ENCODE data around the gene SLC2A13.
"Not testable (repeated sequence)": the region's sequence is repeated elsewhere in the genome, so short reads cannot be mapped to it uniquely, and the experiment has no call there.

The SLC2A13 gene

DNA sequence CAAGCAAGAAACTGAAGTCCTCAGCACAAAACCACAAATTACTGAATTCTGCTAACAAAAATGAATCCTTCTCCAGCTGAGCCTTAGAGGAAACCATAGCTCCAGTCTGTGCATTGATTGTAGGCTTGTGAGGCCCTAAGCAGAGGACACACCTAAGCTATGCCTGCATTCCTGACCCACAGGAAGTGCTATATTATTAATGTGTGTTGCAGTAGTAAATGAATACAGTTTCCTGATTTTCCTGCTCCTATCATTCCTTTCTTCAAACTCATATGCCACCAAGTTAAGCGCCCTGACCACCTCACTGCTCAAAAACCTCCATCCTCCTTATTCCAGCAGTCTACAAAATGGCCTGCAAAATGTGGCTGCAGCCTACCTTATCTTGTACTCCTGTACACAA is 334.4 kb downstream of the SLC2A13 start:
- H3K4me1 ChIP-seq (ENCODE audit: control insufficient read depth, insufficient read depth, low read length), result no peaks in the 10 kb centered on the region
- H3K4me3 ChIP-seq (ENCODE audit: low read length), result no peak overlapping the region
- H3K9me3 ChIP-seq (replicated peaks; ENCODE audit: low read length), result no peaks in the 10 kb centered on the region
- no peak overlapping the region for H3K9ac ChIP-seq (ENCODE audit: low read depth, low read length)
- H3K36me3 ChIP-seq (ENCODE audit: insufficient read depth, low read length), result no peaks in the 10 kb centered on the region
- no peak overlapping the region for H3K4me2 ChIP-seq (ENCODE audit: low read length)
- no peaks in the 10 kb centered on the region for H3K27me3 ChIP-seq (ENCODE audit: control insufficient read depth, insufficient read depth, low read length)

DNA sequence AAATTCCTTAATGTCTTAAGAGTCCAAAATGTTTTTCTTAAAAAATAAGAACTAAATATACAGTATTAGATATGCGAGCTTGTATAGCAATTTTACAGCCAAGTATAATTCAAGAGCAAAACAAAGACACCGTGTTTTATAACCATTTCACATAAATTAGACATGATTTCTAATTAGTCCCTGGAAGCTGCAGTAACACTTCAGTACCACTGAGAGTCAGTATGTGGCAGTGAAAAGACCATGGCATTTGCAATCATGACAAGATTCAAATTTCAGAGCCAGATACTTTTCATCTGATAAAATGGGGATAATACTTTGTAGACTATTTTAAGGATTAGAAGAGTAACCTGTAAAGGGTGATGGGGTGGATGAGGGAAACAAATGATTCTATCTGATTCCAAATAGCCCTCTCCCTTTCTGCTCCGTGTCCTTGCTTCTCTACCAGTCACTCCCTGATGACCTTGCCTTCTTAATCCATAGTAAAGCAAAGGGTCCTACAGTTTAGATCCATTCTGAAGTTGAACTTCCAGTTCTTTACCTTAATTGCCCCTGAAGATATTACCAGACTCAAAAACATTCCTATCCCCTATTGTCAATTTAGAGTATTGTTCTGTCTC is 340.8 kb downstream of the SLC2A13 start:
- peaks cover 3% of the 10 kb centered on the region for H3K36me3 ChIP-seq (ENCODE audit: insufficient read depth, low read length)
- no peaks in the 10 kb centered on the region for H3K9me3 ChIP-seq (replicated peaks; ENCODE audit: low read length)
- H3K4me3 ChIP-seq (ENCODE audit: low read length), result no peak overlapping the region
- H3K4me1 ChIP-seq (ENCODE audit: control insufficient read depth, insufficient read depth, low read length), result no peaks in the 10 kb centered on the region
- no peak overlapping the region for H3K9ac ChIP-seq (ENCODE audit: low read depth, low read length)
- H3K4me2 ChIP-seq (ENCODE audit: low read length), result no peak overlapping the region
- H3K27me3 ChIP-seq (ENCODE audit: control insufficient read depth, insufficient read depth, low read length), result no peaks in the 10 kb centered on the region

DNA sequence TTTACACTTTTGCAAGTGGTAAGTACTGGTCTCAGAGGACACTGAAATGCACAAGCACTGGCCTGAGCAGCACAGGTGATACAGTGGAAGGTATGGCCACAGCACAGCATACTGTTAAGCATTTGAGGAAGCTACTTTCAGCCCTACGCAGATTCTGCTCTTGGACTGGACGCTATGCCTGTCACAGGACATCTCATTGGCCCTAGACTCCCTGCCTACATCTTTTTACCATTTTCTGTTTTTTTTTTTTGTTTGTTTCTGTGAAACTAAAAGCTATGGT is 342.1 kb downstream of the SLC2A13 start:
- Histone ChIP-seq H3K9ac (ENCODE audit: low read depth, low read length) (no peak overlapping the region), H3K9me3 (replicated peaks; ENCODE audit: low read length) (no peaks in the 10 kb centered on the region), H3K4me2 (ENCODE audit: low read length) (no peak overlapping the region), H3K27me3 (ENCODE audit: control insufficient read depth, insufficient read depth, low read length) (no peaks in the 10 kb centered on the region), H3K4me1 (ENCODE audit: control insufficient read depth, insufficient read depth, low read length) (no peaks in the 10 kb centered on the region), H3K36me3 (ENCODE audit: insufficient read depth, low read length) (peaks cover 3% of the 10 kb centered on the region), H3K4me3 (ENCODE audit: low read length) (no peak overlapping the region)

DNA sequence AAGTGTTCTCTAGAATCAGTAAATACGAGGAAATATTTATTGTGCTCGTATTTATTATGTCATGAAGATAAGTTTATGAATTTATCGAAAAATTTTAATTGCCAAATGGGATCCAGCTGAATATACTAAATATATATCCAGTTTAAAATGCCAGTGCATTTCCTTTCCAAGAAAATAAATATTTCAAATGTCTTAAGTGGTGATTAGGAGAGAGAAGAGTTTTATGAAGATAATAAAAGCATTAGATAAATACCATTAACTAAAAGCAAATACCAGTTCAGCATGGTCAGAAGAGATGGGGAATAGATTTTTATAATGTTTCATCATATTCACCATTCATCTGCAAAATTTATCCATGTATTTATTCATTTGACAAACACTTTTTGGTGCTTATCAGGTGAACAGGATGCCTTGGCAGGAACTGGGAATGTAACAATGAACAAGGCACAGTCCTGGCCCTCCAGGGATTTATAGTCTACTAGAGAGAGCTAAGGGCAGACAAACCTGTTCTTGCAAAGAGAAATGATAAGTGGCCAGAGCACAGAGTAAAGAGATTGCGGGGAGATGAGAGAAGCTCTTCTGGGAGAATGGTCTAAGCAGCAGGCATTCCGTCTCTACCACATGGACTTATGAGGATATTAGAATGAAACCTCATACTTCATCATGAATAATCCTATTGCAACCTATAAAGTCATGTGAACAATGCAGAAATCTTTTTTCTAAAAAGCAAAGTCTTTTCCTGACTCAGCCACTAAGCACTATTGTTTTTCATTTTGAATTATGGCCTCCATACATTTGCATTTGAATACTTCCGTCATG is 342.6 kb downstream of the SLC2A13 start:
- Histone ChIP-seq H3K4me3 (ENCODE audit: low read length) (no peak overlapping the region), H3K4me1 (ENCODE audit: control insufficient read depth, insufficient read depth, low read length) (no peaks in the 10 kb centered on the region), H3K9ac (ENCODE audit: low read depth, low read length) (no peak overlapping the region), H3K27me3 (ENCODE audit: control insufficient read depth, insufficient read depth, low read length) (no peaks in the 10 kb centered on the region), H3K9me3 (replicated peaks; ENCODE audit: low read length) (no peaks in the 10 kb centered on the region), H3K4me2 (ENCODE audit: low read length) (no peak overlapping the region), H3K36me3 (ENCODE audit: insufficient read depth, low read length) (peaks cover 3% of the 10 kb centered on the region)

DNA sequence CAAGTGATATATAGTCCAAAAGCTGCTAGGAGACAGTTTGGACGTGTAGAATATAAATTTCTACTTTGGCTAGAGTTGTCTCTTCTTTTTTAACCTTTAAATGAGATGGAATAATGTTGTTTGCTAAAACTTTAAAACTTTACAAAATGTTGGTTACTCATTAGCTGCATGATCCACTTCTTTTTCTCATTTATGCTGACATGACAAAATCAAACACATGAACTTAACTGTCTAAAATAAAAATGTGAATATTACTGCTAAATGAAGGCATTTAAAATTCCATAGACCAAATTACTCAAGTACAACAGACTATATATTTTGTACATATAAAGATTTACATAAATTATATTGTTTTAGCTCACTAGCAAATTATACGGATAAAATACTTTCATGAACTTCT is 350.4 kb downstream of the SLC2A13 start:
- H3K9ac ChIP-seq (ENCODE audit: low read depth, low read length), result no peak overlapping the region
- no peaks in the 10 kb centered on the region for H3K4me1 ChIP-seq (ENCODE audit: control insufficient read depth, insufficient read depth, low read length)
- no peaks in the 10 kb centered on the region for H3K9me3 ChIP-seq (replicated peaks; ENCODE audit: low read length)
- H3K4me2 ChIP-seq (ENCODE audit: low read length), result no peak overlapping the region
- H3K4me3 ChIP-seq (ENCODE audit: low read length), result no peak overlapping the region
- H3K27me3 ChIP-seq (ENCODE audit: control insufficient read depth, insufficient read depth, low read length), result no peaks in the 10 kb centered on the region
- H3K36me3 ChIP-seq (ENCODE audit: insufficient read depth, low read length), result no peaks in the 10 kb centered on the region

DNA sequence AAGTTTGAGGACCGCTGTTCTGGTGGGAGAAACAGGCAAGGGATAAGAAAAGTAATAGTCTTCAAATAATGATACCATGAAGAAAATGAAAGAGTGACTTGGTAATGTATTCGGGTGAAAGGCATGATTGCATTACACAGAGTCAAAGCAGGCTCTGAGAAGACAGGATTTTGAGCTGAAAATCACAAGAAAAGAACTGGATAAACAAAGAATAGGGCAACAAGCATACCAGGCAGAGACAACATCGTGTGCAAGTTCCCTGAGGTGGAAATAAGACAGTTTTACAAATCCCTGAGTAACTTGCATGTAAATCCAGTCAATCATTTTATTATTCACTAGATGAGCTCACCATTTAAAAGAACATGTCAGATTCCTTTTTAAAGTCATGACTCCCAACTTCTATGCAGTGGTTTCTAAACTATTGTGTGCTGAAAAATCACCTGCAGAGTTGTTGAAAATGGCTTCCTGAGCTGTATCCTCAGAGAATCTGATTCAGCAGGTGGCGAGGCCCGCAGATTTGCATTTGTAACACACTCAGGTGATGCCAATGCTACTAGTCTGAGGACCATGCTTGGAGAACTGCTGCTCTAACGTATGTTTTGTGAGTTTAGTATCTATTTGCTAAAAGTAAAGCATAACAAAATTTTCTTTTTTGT is 353.3 kb downstream of the SLC2A13 start:
- Histone ChIP-seq H3K4me1 (ENCODE audit: control insufficient read depth, insufficient read depth, low read length) (no peaks in the 10 kb centered on the region), H3K4me3 (ENCODE audit: low read length) (no peak overlapping the region), H3K4me2 (ENCODE audit: low read length) (no peak overlapping the region), H3K9ac (ENCODE audit: low read depth, low read length) (no peak overlapping the region), H3K9me3 (replicated peaks; ENCODE audit: low read length) (no peaks in the 10 kb centered on the region), H3K36me3 (ENCODE audit: insufficient read depth, low read length) (no peaks in the 10 kb centered on the region), H3K27me3 (ENCODE audit: control insufficient read depth, insufficient read depth, low read length) (no peaks in the 10 kb centered on the region)

- H3K9me3 ChIP-seq (replicated peaks; ENCODE audit: low read length); H3K36me3 ChIP-seq (ENCODE audit: insufficient read depth, low read length); H3K4me1 ChIP-seq (ENCODE audit: control insufficient read depth, insufficient read depth, low read length); H3K9ac ChIP-seq (ENCODE audit: low read depth, low read length); H3K27me3 ChIP-seq (ENCODE audit: control insufficient read depth, insufficient read depth, low read length); H3K4me2 ChIP-seq (ENCODE audit: low read length); H3K4me3 ChIP-seq (ENCODE audit: low read length): not testable (repeated sequence)
These were observed 359.7 kb downstream of the SLC2A13 start for GRCh38 chr12:39746151-39746550.

DNA sequence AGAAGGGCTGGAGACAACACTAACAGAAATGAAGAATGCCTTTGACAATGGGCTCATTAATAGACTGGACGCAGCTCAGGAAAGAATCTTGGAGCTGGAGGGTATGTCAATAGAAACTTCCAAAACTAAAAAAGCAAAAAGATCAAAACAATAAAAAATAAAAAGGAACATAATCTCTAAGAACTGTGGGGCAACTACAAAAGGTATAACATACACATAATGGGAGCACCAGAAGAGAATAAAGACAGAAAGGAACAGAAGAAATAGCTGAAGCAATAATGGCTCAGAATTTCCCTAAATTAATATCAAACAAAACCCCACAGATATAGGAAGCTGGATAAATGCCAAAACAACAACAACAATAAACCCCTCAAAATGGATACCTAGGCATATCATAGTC is 362.2 kb downstream of the SLC2A13 start:
- H3K27me3 ChIP-seq (ENCODE audit: control insufficient read depth, insufficient read depth, low read length), result no peaks in the 10 kb centered on the region

DNA sequence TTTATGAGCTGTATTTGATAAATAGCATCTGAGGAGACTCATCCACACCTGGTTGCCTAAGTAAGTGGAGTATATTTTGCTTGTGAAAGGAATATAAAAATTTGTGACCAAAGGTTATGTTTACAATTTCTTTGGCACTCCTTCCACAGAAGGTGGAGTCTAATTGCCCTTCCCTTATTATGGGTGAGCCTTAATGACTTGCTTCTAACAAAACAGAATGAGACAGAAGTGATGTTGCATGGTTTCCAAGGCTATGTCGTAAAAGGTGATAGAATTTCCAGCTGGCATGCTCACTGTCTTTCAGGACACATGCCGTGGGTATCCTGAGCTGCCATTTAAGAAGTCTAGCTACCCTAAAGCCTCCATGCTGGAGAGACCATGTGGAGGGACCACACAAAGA is 369.5 kb downstream of the SLC2A13 start:
- Histone ChIP-seq H3K9ac (ENCODE audit: low read depth, low read length) (no peak overlapping the region), H3K4me3 (ENCODE audit: low read length) (no peak overlapping the region), H3K36me3 (ENCODE audit: insufficient read depth, low read length) (no peaks in the 10 kb centered on the region), H3K27me3 (ENCODE audit: control insufficient read depth, insufficient read depth, low read length) (no peaks in the 10 kb centered on the region), H3K9me3 (replicated peaks; ENCODE audit: low read length) (no peaks in the 10 kb centered on the region), H3K4me2 (ENCODE audit: low read length) (no peak overlapping the region), H3K4me1 (ENCODE audit: control insufficient read depth, insufficient read depth, low read length) (no peaks in the 10 kb centered on the region)

More for the DNA sequence above, 362.2 kb downstream of the SLC2A13 start:
- Histone ChIP-seq H3K9ac (ENCODE audit: low read depth, low read length) (no peak overlapping the region), H3K4me1 (ENCODE audit: control insufficient read depth, insufficient read depth, low read length) (no peaks in the 10 kb centered on the region), H3K4me2 (ENCODE audit: low read length) (no peak overlapping the region), H3K9me3 (replicated peaks; ENCODE audit: low read length) (no peaks in the 10 kb centered on the region), H3K36me3 (ENCODE audit: insufficient read depth, low read length) (no peaks in the 10 kb centered on the region), H3K4me3 (ENCODE audit: low read length) (no peak overlapping the region)

DNA sequence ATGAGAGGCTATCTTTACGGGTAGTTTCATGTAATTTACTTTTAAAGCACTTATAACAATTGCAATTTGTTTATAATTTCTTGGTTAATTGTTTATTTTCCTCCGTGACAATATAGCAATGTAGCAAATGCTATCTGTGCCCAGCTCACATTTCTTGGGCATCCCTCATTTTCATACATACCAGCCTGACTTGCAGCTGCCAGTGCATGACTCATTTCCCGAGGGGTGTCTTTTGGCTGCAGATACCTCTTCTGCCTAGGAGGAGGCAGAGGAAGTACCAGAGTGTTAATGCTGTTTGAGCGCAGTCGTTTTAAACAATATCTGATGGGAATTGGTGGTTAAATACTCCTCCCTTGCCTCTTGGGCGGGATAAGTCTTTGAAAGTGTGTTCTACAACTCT is 382.1 kb downstream of the SLC2A13 start:
- peaks cover 9% of the 10 kb centered on the region for H3K4me1 ChIP-seq (ENCODE audit: control insufficient read depth, insufficient read depth, low read length)
- no peaks in the 10 kb centered on the region for H3K9me3 ChIP-seq (replicated peaks; ENCODE audit: low read length)
- no peaks in the 10 kb centered on the region for H3K36me3 ChIP-seq (ENCODE audit: insufficient read depth, low read length)
- H3K9ac ChIP-seq (ENCODE audit: low read depth, low read length), result no peak overlapping the region
- H3K4me2 ChIP-seq (ENCODE audit: low read length), result peak overlapping the region; percentile 55
- no peaks in the 10 kb centered on the region for H3K27me3 ChIP-seq (ENCODE audit: control insufficient read depth, insufficient read depth, low read length)
- H3K4me3 ChIP-seq (ENCODE audit: low read length), result no peak overlapping the region

GRCh38 chr12:39722504-39722903 is 383.4 kb downstream of the SLC2A13 start:
- H3K4me3 ChIP-seq (ENCODE audit: low read length), result no peak overlapping the region
- no peak overlapping the region for H3K9ac ChIP-seq (ENCODE audit: low read depth, low read length)
- H3K36me3 ChIP-seq (ENCODE audit: insufficient read depth, low read length), result no peaks in the 10 kb centered on the region
- no peaks in the 10 kb centered on the region for H3K9me3 ChIP-seq (replicated peaks; ENCODE audit: low read length)
- peaks cover 9% of the 10 kb centered on the region for H3K4me1 ChIP-seq (ENCODE audit: control insufficient read depth, insufficient read depth, low read length)
- H3K27me3 ChIP-seq (ENCODE audit: control insufficient read depth, insufficient read depth, low read length), result no peaks in the 10 kb centered on the region
- no peak overlapping the region for H3K4me2 ChIP-seq (ENCODE audit: low read length)

DNA sequence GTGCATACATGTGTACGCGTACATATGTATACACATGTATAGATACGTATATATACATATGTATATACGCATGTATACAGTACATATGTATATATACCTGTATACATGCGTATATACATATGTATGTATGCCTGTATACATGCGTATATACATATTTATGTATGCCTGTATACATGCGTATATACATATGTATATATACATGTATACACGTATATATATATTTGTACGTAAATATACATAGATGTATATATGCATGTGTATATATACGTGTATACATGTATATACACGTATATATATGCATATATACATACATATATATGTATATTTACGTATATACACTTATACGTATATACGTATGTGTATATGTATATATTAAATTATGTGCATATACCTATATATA is 392.3 kb downstream of the SLC2A13 start:
- no peaks in the 10 kb centered on the region for H3K9me3 ChIP-seq (replicated peaks; ENCODE audit: low read length)
- H3K9ac ChIP-seq (ENCODE audit: low read depth, low read length), result no peak overlapping the region
- no peak overlapping the region for H3K4me2 ChIP-seq (ENCODE audit: low read length)
- H3K4me3 ChIP-seq (ENCODE audit: low read length), result no peak overlapping the region
- H3K27me3 ChIP-seq (ENCODE audit: control insufficient read depth, insufficient read depth, low read length), result no peaks in the 10 kb centered on the region
- H3K4me1 ChIP-seq (ENCODE audit: control insufficient read depth, insufficient read depth, low read length), result no peaks in the 10 kb centered on the region
- no peaks in the 10 kb centered on the region for H3K36me3 ChIP-seq (ENCODE audit: insufficient read depth, low read length)

Measured in skeletal muscle satellite cell (primary cell).